SK-MEL-5 (cell line): ENCODE results near the gene VWA2. TPM values are rescaled to one million over a fixed set of nuclear protein-coding genes. Genes with fewer than 3 reads are reported as not detected.

Experiments
- DNase-seq: peaks from one replicate; pipeline ENCODE4 v3.0.0-alpha.2; 2016; ENCODE audit warnings: low read depth, low spot score
- in situ Hi-C: cut with HindIII; loops from 2 replicates; pipeline ENCODE4 v1.10.0; 2016; ENCODE audit warnings: low sequenced_read_pairs, high pct_unique_total_duplicates, low pct_unique_long_range_greater_than_20kb
- total RNA-seq: library from RNA; depleted of rRNA; stranded (reverse); fragments of >200 nt; shearing (Covaris generic); gene quantifications from 2 replicates; pipeline ENCODE4 v1.2.3, GENCODE V29; 2014

The VWA2 gene
- total RNA-seq, 1 experiment from 2014 or later: not detected

- in situ Hi-C loops: no loop called here
These were observed 26.5 kb downstream of the VWA2 start for GRCh38 chr10:114265392-114266053.

GRCh38 chr10:114266521-114266920 lies 27.5 kb downstream of the VWA2 start:
- DNase-seq: no peak
- in situ Hi-C loops: no loop called here

More at GRCh38 chr10:114265392-114266053, 26.5 kb downstream of the VWA2 start:
- DNase-seq: no peak

GRCh38 chr10:114271075-114271778 lies 32.2 kb downstream of the VWA2 start:
- no peak for DNase-seq
- in situ Hi-C loops: no loop called here

GRCh38 chr10:114271779-114272167 lies 32.7 kb downstream of the VWA2 start:
- in situ Hi-C loops: no loop called here
- no peak for DNase-seq

GRCh38 chr10:114272696-114273095 lies 33.6 kb downstream of the VWA2 start:
- in situ Hi-C loops: no loop called here
- no peak for DNase-seq

- DNase-seq: no peak
- in situ Hi-C loops: no loop called here
These were observed 34.9 kb downstream of the VWA2 start for GRCh38 chr10:114273910-114274309.

GRCh38 chr10:114274616-114275453 lies 35.8 kb downstream of the VWA2 start:
- in situ Hi-C loops: no loop called here
- DNase-seq: no peak

GRCh38 chr10:114276066-114276465 lies 37.0 kb downstream of the VWA2 start:
- in situ Hi-C loops: no loop called here
- no peak for DNase-seq

GRCh38 chr10:114276671-114277070 lies 37.6 kb downstream of the VWA2 start:
- no peak for DNase-seq
- in situ Hi-C loops: no loop called here

GRCh38 chr10:114278140-114278883 lies 39.3 kb downstream of the VWA2 start:
- in situ Hi-C loops: no loop called here

GRCh38 chr10:114278884-114279191 lies 39.8 kb downstream of the VWA2 start:
- in situ Hi-C loops: no loop called here
- no peak for DNase-seq

More at GRCh38 chr10:114278140-114278883, 39.3 kb downstream of the VWA2 start:
- no peak for DNase-seq

GRCh38 chr10:114279289-114279688 lies 40.2 kb downstream of the VWA2 start:
- no peak for DNase-seq
- in situ Hi-C loops: no loop called here

GRCh38 chr10:114279901-114280644 lies 41.0 kb downstream of the VWA2 start:
- in situ Hi-C loops: no loop called here
- no peak for DNase-seq

GRCh38 chr10:114281006-114281405 lies 42.0 kb downstream of the VWA2 start:
- in situ Hi-C loops: no loop called here
- no peak for DNase-seq

GRCh38 chr10:114281461-114281860 lies 42.4 kb downstream of the VWA2 start:
- in situ Hi-C loops: no loop called here
- no peak for DNase-seq

GRCh38 chr10:114282526-114282925 lies 43.5 kb downstream of the VWA2 start:
- no peak for DNase-seq
- in situ Hi-C loops: no loop called here

- in situ Hi-C loops: no loop called here
- DNase-seq: no peak
These were observed 44.0 kb downstream of the VWA2 start for GRCh38 chr10:114283091-114283490.
